ENCODE measurements around the gene DDX41. TPM values are rescaled to one million over a fixed set of nuclear protein-coding genes. Genes with fewer than 3 reads are reported as not detected.

DDX41 gene
- total RNA-seq, 2 donors from 2014 or later = 84.3 to 134 TPM

- H3K4me3 ChIP-seq = no peak overlapping the region
- H3K4me1 ChIP-seq = peaks cover 9% of the 10 kb centered on the region
- no peak overlapping the region for H3K27ac ChIP-seq
- no peak overlapping the region for H3K9ac ChIP-seq (ENCODE audit: low read depth in 2 of 2, low read length in 2 of 2)
- TF ChIP-seq CTCF (IDR thresholded peaks at IDR 0.05) = no peak
- H3K27me3 ChIP-seq = peaks cover 3% of the 10 kb centered on the region
- no peaks in the 10 kb centered on the region for H3K9me3 ChIP-seq
- intact Hi-C loops (cut with DNase I) = no loop called here
- H3K36me3 ChIP-seq = no peaks in the 10 kb centered on the region
- DNase-seq = no peak
Measured at GRCh38 chr5:177474846-177475562, 41.8 kb downstream of the DDX41 start.

- no peak overlapping the region for H3K27ac ChIP-seq
- no peak overlapping the region for H3K9ac ChIP-seq (ENCODE audit: low read depth in 2 of 2, low read length in 2 of 2)
- no peaks in the 10 kb centered on the region for H3K9me3 ChIP-seq
- intact Hi-C loops (cut with DNase I) = no loop called here
- DNase-seq = no peak
- peaks cover 9% of the 10 kb centered on the region for H3K4me1 ChIP-seq
- peaks cover 3% of the 10 kb centered on the region for H3K27me3 ChIP-seq
- no peaks in the 10 kb centered on the region for H3K36me3 ChIP-seq
- no peak for TF ChIP-seq CTCF (IDR thresholded peaks at IDR 0.05)
- H3K4me3 ChIP-seq = no peak overlapping the region
Measured at GRCh38 chr5:177474002-177474476, 42.7 kb downstream of the DDX41 start.

GRCh38 chr5:177473443-177474001 is 43.2 kb downstream of the DDX41 start, which contains the start of gene DBN1:
TSS of gene DBN1 (minus strand) at chr5:177473634. CDS start at chr5:177473521, 113 bp downstream.
- peak within 1 kb of the TSS; percentile 55 for H3K4me3 ChIP-seq
- DNase-seq = no peak
- H3K27me3 ChIP-seq = peaks cover 3% of the 10 kb centered on the region
- H3K36me3 ChIP-seq = no peaks in the 10 kb centered on the region
- H3K9me3 ChIP-seq = no peaks in the 10 kb centered on the region
- H3K9ac ChIP-seq (ENCODE audit: low read depth in 2 of 2, low read length in 2 of 2) = peak within 1 kb of the TSS; percentile 9 to 69
- H3K27ac ChIP-seq = no peak within 1 kb of the TSS
- intact Hi-C loops (cut with DNase I) = no loop called here
- peaks cover 9% of the 10 kb centered on the region for H3K4me1 ChIP-seq
- no peak for TF ChIP-seq CTCF (IDR thresholded peaks at IDR 0.05)

GRCh38 chr5:177472460-177473442 is 44.0 kb downstream of the DDX41 start:
- TF ChIP-seq CTCF (IDR thresholded peaks at IDR 0.05) = no peak
- intact Hi-C loops (cut with DNase I) = no loop called here
- Histone ChIP-seq H3K27me3 (peaks cover 3% of the 10 kb centered on the region), H3K4me1 (peaks cover 9% of the 10 kb centered on the region), H3K9ac (ENCODE audit: low read depth in 2 of 2, low read length in 2 of 2) (peak overlapping the region; percentile 9 to 69), H3K9me3 (no peaks in the 10 kb centered on the region), H3K27ac (no peak overlapping the region), H3K36me3 (no peaks in the 10 kb centered on the region), H3K4me3 (peak overlapping the region; percentile 55)
- DNase-seq = no peak

All from colonic mucosa (tissue), 4 donors.